Measurements from ENCODE around the gene CCND2.

The CCND2 gene

GRCh38 chr12:4256043-4256826 is 17.3 kb upstream of the CCND2 start:
- no peak for DNase-seq (ENCODE audit: low read depth, low spot score)

- DNase-seq (ENCODE audit: low read depth, low spot score) = no peak
These were observed 16.1 kb upstream of the CCND2 start for GRCh38 chr12:4257442-4257841.

- DNase-seq (ENCODE audit: low read depth, low spot score) = no peak
These were observed 14.5 kb upstream of the CCND2 start for GRCh38 chr12:4259099-4259498.

- no peak for DNase-seq (ENCODE audit: low read depth, low spot score)
These were observed 11.9 kb upstream of the CCND2 start for GRCh38 chr12:4261655-4262054.

GRCh38 chr12:4265280-4265679 is 8.3 kb upstream of the CCND2 start:
- no peak for DNase-seq (ENCODE audit: low read depth, low spot score)

- DNase-seq (ENCODE audit: low read depth, low spot score) = no peak
These were observed 6.6 kb upstream of the CCND2 start for GRCh38 chr12:4266990-4267389.

GRCh38 chr12:4267704-4268328 is 5.7 kb upstream of the CCND2 start:
- no peak for DNase-seq (ENCODE audit: low read depth, low spot score)

- DNase-seq (ENCODE audit: low read depth, low spot score) = no peak
These were observed 5.0 kb upstream of the CCND2 start for GRCh38 chr12:4268329-4269181.

- DNase-seq (ENCODE audit: low read depth, low spot score) = peak; percentile 83
These were observed 4.1 kb upstream of the CCND2 start for GRCh38 chr12:4269279-4269991.

- no peak for DNase-seq (ENCODE audit: low read depth, low spot score)
These were observed 3.3 kb upstream of the CCND2 start for GRCh38 chr12:4270016-4270830.

- DNase-seq (ENCODE audit: low read depth, low spot score) = no peak
These were observed 2.5 kb upstream of the CCND2 start for GRCh38 chr12:4270831-4271716.

- peak; percentile 83 for DNase-seq (ENCODE audit: low read depth, low spot score)
These were observed 1.7 kb upstream of the CCND2 start for GRCh38 chr12:4271717-4272423.

GRCh38 chr12:4272424-4273272 is 914 bp upstream of the CCND2 start:
- DNase-seq (ENCODE audit: low read depth, low spot score) = peak; percentile 58

GRCh38 chr12:4273273-4273651 is 300 bp upstream of the CCND2 start:
- no peak for DNase-seq (ENCODE audit: low read depth, low spot score)

GRCh38 chr12:4274396-4275015 is 944 bp downstream of the CCND2 start:
- DNase-seq (ENCODE audit: low read depth, low spot score) = no peak

GRCh38 chr12:4275016-4275869 is 1.7 kb downstream of the CCND2 start:
- no peak for DNase-seq (ENCODE audit: low read depth, low spot score)

GRCh38 chr12:4275870-4276301 is 2.3 kb downstream of the CCND2 start:
- DNase-seq (ENCODE audit: low read depth, low spot score) = no peak
